Hepatocyte (in vitro differentiated cells): Measurements from ENCODE around the gene DPP8.

ENCODE experiments used
- EZH2 ChIP-seq: fragments of 200-600 bp; sonication (generic); IDR thresholded peaks from 2 replicates; pipeline ENCODE4 v1.6.1; 2016; ENCODE audit warnings: antibody characterized with exemption, mild to moderate bottlenecking, borderline replicate concordance
- EZH2phosphoT487 ChIP-seq: fragments of 200-600 bp; sonication (generic); IDR thresholded peaks from one replicate; pipeline ENCODE4 v1.6.1; 2018; ENCODE audit warnings: antibody characterized with exemption, mild to moderate bottlenecking, low read depth, moderate library complexity; ENCODE audit not compliant: unreplicated experiment, severe bottlenecking
- TF ChIP-seq, protein P1 (sequence below): fragments of 200-600 bp; sonication (generic); IDR thresholded peaks from 2 replicates; pipeline ENCODE4 v1.5.1; 2016; ENCODE audit warnings: antibody characterized with exemption, mild to moderate bottlenecking; ENCODE audit not compliant: poor library complexity

DNA sequence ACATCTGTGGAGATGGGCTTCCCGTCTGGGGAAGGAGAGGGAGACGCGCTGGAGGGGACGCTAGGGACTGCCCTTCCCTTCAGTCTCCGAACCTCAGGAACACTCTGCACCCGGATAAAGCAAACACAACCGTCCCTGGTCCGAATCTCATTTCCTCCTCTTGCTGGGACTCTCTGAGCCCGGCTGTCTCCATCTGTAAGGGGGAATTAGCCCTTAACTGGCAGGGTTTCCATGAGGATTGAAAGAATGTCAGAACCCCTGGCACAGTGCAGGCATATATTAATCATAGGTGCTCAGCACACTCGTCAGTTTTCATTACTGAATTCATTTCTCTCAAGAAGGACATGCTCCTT is 120.5 kb downstream of the DPP8 start:
- TF ChIP-seq, protein P1, sequence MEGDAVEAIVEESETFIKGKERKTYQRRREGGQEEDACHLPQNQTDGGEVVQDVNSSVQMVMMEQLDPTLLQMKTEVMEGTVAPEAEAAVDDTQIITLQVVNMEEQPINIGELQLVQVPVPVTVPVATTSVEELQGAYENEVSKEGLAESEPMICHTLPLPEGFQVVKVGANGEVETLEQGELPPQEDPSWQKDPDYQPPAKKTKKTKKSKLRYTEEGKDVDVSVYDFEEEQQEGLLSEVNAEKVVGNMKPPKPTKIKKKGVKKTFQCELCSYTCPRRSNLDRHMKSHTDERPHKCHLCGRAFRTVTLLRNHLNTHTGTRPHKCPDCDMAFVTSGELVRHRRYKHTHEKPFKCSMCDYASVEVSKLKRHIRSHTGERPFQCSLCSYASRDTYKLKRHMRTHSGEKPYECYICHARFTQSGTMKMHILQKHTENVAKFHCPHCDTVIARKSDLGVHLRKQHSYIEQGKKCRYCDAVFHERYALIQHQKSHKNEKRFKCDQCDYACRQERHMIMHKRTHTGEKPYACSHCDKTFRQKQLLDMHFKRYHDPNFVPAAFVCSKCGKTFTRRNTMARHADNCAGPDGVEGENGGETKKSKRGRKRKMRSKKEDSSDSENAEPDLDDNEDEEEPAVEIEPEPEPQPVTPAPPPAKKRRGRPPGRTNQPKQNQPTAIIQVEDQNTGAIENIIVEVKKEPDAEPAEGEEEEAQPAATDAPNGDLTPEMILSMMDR = no peak
- TF ChIP-seq EZH2 (no peak), EZH2phosphoT487 (no peak)
